Measurements from ENCODE around the gene KLRB1.
"Not testable (repeated sequence)": the region's sequence is repeated elsewhere in the genome, so short reads cannot be mapped to it uniquely, and the experiment has no call there.

The KLRB1 gene

GRCh38 chr12:9617124-9617523 lies 9.4 kb upstream of the KLRB1 start:
- no peak overlapping the region for H3K27ac ChIP-seq

GRCh38 chr12:9615420-9616136 lies 7.9 kb upstream of the KLRB1 start:
- TF ChIP-seq CTCF (conservative IDR thresholded peaks at IDR 0.05) = no peak
- TF ChIP-seq ZFX (IDR thresholded peaks at IDR 0.05) = no peak

More at GRCh38 chr12:9617124-9617523, 9.4 kb upstream of the KLRB1 start:
- TF ChIP-seq CTCF (conservative IDR thresholded peaks at IDR 0.05) (no peak), ZFX (IDR thresholded peaks at IDR 0.05) (no peak)

GRCh38 chr12:9610606-9611005 lies 2.9 kb upstream of the KLRB1 start:
- H3K27ac ChIP-seq = not testable (repeated sequence)

More at GRCh38 chr12:9615420-9616136, 7.9 kb upstream of the KLRB1 start:
- H3K27ac ChIP-seq = no peak overlapping the region

GRCh38 chr12:9606736-9607372 lies 862 bp downstream of the KLRB1 start:
- TF ChIP-seq ZFX (IDR thresholded peaks at IDR 0.05) (no peak), CTCF (conservative IDR thresholded peaks at IDR 0.05) (no peak)

GRCh38 chr12:9606247-9606646 lies 1.5 kb downstream of the KLRB1 start:
- no peak for TF ChIP-seq CTCF (conservative IDR thresholded peaks at IDR 0.05)
- no peak overlapping the region for H3K27ac ChIP-seq

More at GRCh38 chr12:9606736-9607372, 862 bp downstream of the KLRB1 start:
- H3K27ac ChIP-seq = no peak overlapping the region

GRCh38 chr12:9605483-9605882 lies 2.2 kb downstream of the KLRB1 start:
- TF ChIP-seq CTCF (conservative IDR thresholded peaks at IDR 0.05) (no peak), ZFX (IDR thresholded peaks at IDR 0.05) (no peak)
- no peak overlapping the region for H3K27ac ChIP-seq

GRCh38 chr12:9604287-9604686 lies 3.4 kb downstream of the KLRB1 start:
- H3K27ac ChIP-seq = no peak overlapping the region
- TF ChIP-seq CTCF (conservative IDR thresholded peaks at IDR 0.05) (no peak), ZFX (IDR thresholded peaks at IDR 0.05) (no peak)

- not testable (repeated sequence) for H3K27ac ChIP-seq
These were observed 7.3 kb downstream of the KLRB1 start for GRCh38 chr12:9600426-9600825.
